Stimulated activated naive B cell treated with anti-CD40 and anti-IgM and Interleukin-4, amounts not matched to agents 10 μg/mL and 1 μg/mL and 100 μg/mL, for 72 hours (primary cell): Measurements from ENCODE around the gene CACNA1B.
"Not testable (repeated sequence)": the region's sequence is repeated elsewhere in the genome, so short reads cannot be mapped to it uniquely, and the experiment has no call there.

Source experiments
- ATAC-seq, 2 donors: fragments of 150-1000 bp; cut with Tn5 transposase; replicated peaks; 2 replicates each; pipeline ENCODE4 v1.10.0; 2021; ENCODE audit warnings: moderate library complexity in 1 of 2
- DNase-seq: peaks from one replicate; pipeline ENCODE4 v3.0.0; 2021
- H3K27ac Mint-ChIP-seq: one replicate; pipeline ENCODE4 v1.8.0; 2022; ENCODE audit warnings: mild to moderate bottlenecking, mixed read lengths
- H3K27me3 Mint-ChIP-seq, 2 donors: one replicate each; pipeline ENCODE4 v1.8.0; 2022; ENCODE audit warnings: mixed read lengths in 2 of 2
- H3K36me3 Mint-ChIP-seq, 2 donors: one replicate each; pipeline ENCODE4 v1.8.0; 2022; ENCODE audit warnings: mixed read lengths in 2 of 2, mild to moderate bottlenecking in 1 of 2
- H3K4me1 Mint-ChIP-seq, 2 donors: one replicate each; pipeline ENCODE4 v1.8.0; 2022; ENCODE audit warnings: mixed read lengths in 2 of 2, mild to moderate bottlenecking in 1 of 2
- H3K4me3 Mint-ChIP-seq, 2 donors: one replicate each; pipeline ENCODE4 v1.8.0; 2022; ENCODE audit warnings: mild to moderate bottlenecking in 2 of 2, mixed read lengths in 2 of 2, moderate library complexity in 1 of 2
- H3K9me3 Mint-ChIP-seq, 2 donors: one replicate each; pipeline ENCODE4 v1.8.0; 2022; ENCODE audit warnings: mixed read lengths in 2 of 2, mild to moderate bottlenecking in 1 of 2

CACNA1B gene

DNA sequence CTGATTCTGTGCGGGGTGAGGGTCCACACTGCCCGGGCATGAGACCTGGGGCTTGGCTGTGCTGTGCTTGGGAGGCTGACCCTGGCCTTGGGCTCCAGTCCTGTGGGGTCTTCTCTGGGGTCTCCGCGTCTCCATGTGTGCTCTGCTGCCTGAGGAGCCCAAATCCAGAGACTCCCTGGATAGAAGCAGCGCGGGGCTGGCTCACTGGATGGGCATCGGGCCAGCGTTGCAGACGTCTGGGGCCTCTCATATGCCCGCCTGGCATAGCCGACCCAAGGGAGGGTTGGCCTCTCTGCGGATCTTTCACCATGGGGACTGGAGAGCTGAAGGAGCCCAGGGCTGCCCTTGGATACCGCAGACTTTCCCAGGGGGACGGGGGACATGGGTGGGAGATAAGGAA is 12.4 kb downstream of the CACNA1B start:
- H3K9me3 Mint-ChIP-seq, H3K4me3 Mint-ChIP-seq, H3K27ac Mint-ChIP-seq, H3K36me3 Mint-ChIP-seq, H3K4me1 Mint-ChIP-seq, ATAC-seq, H3K27me3 Mint-ChIP-seq, DNase-seq: not testable (repeated sequence)

DNA sequence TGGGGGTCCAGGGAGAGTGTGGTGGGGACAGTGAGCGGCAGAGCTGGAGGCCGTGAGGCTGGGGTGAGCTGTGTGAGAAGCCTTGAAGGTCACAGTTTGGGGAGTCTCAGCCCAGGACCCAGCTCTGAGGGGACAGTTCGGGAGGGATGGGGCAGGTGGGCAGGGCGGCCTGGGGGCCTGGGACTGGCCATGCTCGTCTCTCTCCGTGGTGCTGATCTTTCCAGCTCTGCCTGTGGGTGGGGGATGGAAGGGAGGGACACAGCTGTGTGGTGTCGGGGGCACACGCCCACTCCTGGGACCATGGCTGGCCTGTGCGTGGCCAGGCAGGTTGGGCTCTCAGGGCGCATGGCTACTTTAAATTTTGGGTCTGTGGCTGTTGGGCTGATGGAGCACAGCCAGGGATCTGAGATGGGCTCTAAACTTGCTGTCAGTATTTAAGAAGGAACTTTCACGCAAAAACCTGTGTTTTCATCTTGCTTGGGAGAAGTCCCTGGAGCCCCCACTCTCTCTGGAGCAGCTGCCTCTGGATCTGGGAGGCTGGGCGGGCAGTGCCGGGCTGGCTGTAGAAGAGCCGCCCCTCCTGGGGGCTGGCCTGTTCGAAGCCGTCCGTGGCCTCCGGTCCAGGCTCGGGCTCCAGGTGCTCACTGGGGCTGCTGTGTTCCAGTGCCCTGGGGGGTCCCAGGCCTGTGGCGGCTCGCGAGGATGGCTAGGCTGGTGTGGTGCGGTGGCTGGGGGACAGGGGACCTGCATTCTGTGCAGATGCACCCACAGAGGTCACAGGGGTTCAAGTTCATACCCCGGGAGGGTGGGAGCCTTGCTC is 13.4 kb downstream of the CACNA1B start:
- not testable (repeated sequence) for H3K9me3 Mint-ChIP-seq, H3K4me1 Mint-ChIP-seq, H3K27me3 Mint-ChIP-seq, DNase-seq, H3K4me3 Mint-ChIP-seq, ATAC-seq, H3K27ac Mint-ChIP-seq, H3K36me3 Mint-ChIP-seq

- Mint-ChIP-seq H3K27ac (no peak overlapping the region), H3K9me3 (no peaks in the 10 kb centered on the region), H3K4me1 (no peaks in the 10 kb centered on the region), H3K36me3 (no peaks in the 10 kb centered on the region), H3K4me3 (no peak overlapping the region), H3K27me3 (peaks cover under 1 to 3% of the 10 kb centered on the region in 2 donors)
- ATAC-seq (peak in 1 of 2 donors; percentile 7), DNase-seq (no peak)
Measured at GRCh38 chr9:137891588-137892423, 14.2 kb downstream of the CACNA1B start.

DNA sequence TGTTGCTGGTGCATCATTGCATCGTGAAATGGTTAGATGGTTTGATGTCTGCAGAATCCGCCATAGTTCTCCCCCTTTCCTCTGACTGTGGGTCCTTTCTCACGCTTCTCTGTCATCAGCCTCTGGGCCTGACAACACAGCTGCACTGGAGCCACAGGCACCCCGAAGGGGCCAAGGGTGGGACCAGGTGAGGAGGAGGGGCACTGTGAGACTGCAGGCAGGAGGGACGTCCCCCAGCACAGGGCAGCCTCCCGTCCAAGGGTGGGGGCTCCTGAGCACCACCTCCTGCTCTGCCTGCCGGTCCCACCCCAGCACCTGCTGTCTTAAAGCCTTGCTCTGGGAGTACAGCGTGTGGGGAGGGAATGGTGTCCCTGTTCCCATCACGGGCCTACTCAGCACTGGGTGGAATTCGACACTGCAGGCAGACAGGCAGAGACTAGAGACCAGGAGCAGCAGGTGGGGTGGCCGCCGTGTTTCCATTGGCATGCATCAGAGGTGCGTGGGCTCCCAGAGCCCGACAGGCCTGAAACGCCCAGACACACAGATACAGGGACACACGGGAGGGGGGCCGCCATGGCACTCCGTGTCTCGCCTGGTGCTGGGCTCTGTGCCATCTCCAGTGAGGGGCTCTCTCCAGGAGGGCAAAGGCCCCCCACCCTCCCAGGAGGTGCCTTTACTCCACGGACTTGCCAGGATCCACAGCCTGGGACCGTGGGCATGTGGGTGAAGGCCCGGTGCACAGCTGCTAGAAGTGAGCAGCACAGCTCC is 15.0 kb downstream of the CACNA1B start:
- no peak for ATAC-seq
- no peak overlapping the region for H3K4me3 Mint-ChIP-seq
- DNase-seq = no peak
- no peaks in the 10 kb centered on the region for H3K4me1 Mint-ChIP-seq
- H3K36me3 Mint-ChIP-seq = no peaks in the 10 kb centered on the region
- no peaks in the 10 kb centered on the region for H3K9me3 Mint-ChIP-seq
- peaks cover 0 to 6% of the 10 kb centered on the region in 2 donors for H3K27me3 Mint-ChIP-seq
- H3K27ac Mint-ChIP-seq = no peak overlapping the region

GRCh38 chr9:137893670-137894069 is 16.1 kb downstream of the CACNA1B start:
- DNase-seq (no peak), ATAC-seq (no peak)
- Mint-ChIP-seq H3K36me3 (no peaks in the 10 kb centered on the region), H3K4me1 (no peaks in the 10 kb centered on the region), H3K9me3 (peaks cover 4 to 5% of the 10 kb centered on the region in 2 donors), H3K27me3 (peaks cover 0 to 6% of the 10 kb centered on the region in 2 donors), H3K27ac (no peak overlapping the region), H3K4me3 (no peak overlapping the region)

DNA sequence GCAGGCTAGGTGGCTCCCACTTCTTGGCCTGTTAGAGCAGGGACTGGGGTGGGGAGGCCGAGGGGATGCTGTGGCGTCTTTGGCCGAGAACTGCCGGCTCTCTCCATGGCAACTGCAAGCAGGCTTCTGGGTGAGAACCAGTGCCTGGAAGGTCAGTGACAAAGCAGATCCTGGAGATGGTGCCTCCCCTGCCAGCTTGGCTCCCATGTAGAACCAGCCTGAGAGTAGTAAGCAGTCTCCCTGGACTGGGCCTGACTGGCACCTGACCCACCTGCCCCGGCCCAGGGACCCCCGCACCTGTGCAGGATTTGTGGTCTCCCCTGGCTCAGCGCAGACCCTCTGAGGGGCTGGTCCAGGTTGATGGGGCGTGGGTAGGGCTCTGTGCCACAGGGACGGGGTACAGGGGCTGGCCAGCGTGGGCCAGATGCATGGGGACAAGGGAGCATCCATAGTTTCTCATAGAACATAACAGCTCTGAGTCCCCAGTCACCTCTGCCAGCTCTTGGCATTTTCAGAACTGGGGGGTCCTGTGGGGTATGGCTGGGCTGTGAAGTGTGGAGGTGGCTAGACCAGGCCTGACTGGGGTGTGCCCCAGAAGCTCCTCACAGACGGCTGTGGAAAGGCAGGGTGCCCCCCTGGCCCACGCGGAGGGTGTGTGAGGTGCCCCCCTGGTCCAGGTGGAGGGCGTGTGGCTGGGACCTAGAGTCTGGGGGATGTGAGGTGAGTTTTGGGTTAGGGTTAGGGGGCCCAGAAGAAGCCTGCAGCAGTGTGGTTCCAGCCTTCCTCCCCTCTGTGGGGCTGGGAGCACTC is 22.2 kb downstream of the CACNA1B start:
- ATAC-seq (no peak), DNase-seq (no peak)
- H3K27ac Mint-ChIP-seq = no peak overlapping the region
- peaks cover 0 to 1% of the 10 kb centered on the region in 2 donors for H3K36me3 Mint-ChIP-seq
- H3K9me3 Mint-ChIP-seq = peaks cover 4 to 6% of the 10 kb centered on the region in 2 donors
- H3K4me3 Mint-ChIP-seq = no peak overlapping the region
- no peaks in the 10 kb centered on the region for H3K4me1 Mint-ChIP-seq
- H3K27me3 Mint-ChIP-seq = peaks cover 11 to 16% of the 10 kb centered on the region in 2 donors

DNA sequence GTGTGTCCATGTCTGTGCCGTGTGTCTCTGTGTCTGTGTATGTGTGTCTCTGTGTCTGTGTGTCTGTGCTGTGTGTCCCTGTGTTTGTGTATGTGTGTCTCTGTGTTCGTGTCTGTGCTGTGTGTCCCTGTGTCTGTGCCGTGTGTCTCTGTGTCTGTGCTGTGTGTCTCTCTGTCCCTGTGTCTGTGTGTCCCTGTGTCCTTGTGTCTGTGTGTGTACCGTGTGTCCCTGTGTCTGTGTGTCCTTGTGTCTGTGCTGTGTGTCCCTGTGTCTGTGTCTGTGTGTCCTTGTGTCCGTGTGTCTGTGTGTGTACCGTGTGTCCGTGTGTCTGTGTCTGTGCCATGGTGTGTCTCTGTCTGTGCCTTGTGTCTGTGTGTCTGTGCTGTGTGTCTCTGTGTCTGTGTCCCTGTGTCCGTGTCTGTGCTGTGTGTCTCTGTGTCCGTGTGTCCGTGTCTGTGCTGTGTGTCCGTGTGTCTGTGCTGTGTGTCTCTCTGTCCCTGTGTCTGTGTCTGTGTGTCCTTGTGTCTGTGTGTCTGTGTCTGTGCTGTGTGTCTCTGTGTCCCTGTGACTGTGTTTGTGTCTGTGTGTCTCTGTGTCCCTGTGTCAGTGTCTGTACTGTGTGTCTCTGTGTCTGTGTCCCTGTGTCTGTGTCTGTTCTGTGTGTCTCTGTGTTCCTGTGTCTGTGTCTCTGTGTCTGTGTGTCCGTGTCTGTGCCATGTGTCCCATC is 23.2 kb downstream of the CACNA1B start:
- Mint-ChIP-seq H3K4me1 (no peaks in the 10 kb centered on the region), H3K36me3 (peaks cover 0 to 1% of the 10 kb centered on the region in 2 donors), H3K9me3 (peaks cover 4 to 6% of the 10 kb centered on the region in 2 donors), H3K27me3 (peaks cover 11 to 16% of the 10 kb centered on the region in 2 donors), H3K4me3 (no peak overlapping the region), H3K27ac (no peak overlapping the region)
- ATAC-seq (no peak), DNase-seq (no peak)

- no peaks in the 10 kb centered on the region for H3K4me1 Mint-ChIP-seq
- no peak overlapping the region for H3K27ac Mint-ChIP-seq
- peaks cover 10 to 19% of the 10 kb centered on the region in 2 donors for H3K27me3 Mint-ChIP-seq
- ATAC-seq = no peak
- H3K9me3 Mint-ChIP-seq = peaks cover 4 to 6% of the 10 kb centered on the region in 2 donors
- no peak overlapping the region for H3K4me3 Mint-ChIP-seq
- peaks cover 0 to 1% of the 10 kb centered on the region in 2 donors for H3K36me3 Mint-ChIP-seq
- DNase-seq = no peak
Measured at GRCh38 chr9:137902646-137903045, 25.1 kb downstream of the CACNA1B start.

DNA sequence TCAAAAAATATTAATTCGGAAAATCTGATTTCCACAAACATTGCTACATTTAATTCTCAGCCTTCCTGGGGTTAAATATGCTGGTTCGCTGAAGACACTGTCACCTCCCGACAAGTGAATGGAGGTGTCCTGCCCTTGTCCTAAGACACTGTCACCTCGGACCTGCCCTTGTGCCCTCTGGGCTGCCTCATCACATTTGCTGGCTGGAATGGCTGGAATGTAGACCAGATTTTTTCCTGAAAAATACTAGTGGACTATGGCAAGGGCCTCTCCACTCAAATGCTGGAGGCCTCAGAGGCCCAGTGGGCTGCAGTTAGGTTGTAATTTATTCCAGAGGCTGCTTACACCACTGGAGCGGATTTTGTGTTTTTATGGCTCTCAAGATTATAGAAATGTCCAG is 28.2 kb downstream of the CACNA1B start:
- no peak overlapping the region for H3K4me3 Mint-ChIP-seq
- H3K36me3 Mint-ChIP-seq = no peaks in the 10 kb centered on the region
- DNase-seq (no peak), ATAC-seq (no peak)
- peaks cover 15 to 24% of the 10 kb centered on the region in 2 donors for H3K27me3 Mint-ChIP-seq
- H3K9me3 Mint-ChIP-seq = peaks cover 0 to 1% of the 10 kb centered on the region in 2 donors
- H3K4me1 Mint-ChIP-seq = no peaks in the 10 kb centered on the region
- H3K27ac Mint-ChIP-seq = no peak overlapping the region

GRCh38 chr9:137907776-137908175 is 30.2 kb downstream of the CACNA1B start:
- peaks cover 29 to 31% of the 10 kb centered on the region in 2 donors for H3K27me3 Mint-ChIP-seq
- H3K4me3 Mint-ChIP-seq = no peak overlapping the region
- no peaks in the 10 kb centered on the region for H3K4me1 Mint-ChIP-seq
- no peak overlapping the region for H3K27ac Mint-ChIP-seq
- ATAC-seq (no peak), DNase-seq (no peak)
- H3K9me3 Mint-ChIP-seq = no peaks in the 10 kb centered on the region
- H3K36me3 Mint-ChIP-seq = no peaks in the 10 kb centered on the region

GRCh38 chr9:137912671-137913070 is 35.1 kb downstream of the CACNA1B start:
- ATAC-seq (no peak), DNase-seq (no peak)
- peaks cover 31 to 39% of the 10 kb centered on the region in 2 donors for H3K27me3 Mint-ChIP-seq
- H3K4me3 Mint-ChIP-seq = no peak overlapping the region
- H3K4me1 Mint-ChIP-seq = no peaks in the 10 kb centered on the region
- no peaks in the 10 kb centered on the region for H3K36me3 Mint-ChIP-seq
- no peaks in the 10 kb centered on the region for H3K9me3 Mint-ChIP-seq
- H3K27ac Mint-ChIP-seq = no peak overlapping the region

- Mint-ChIP-seq H3K27ac (no peak overlapping the region), H3K27me3 (peaks cover 33 to 39% of the 10 kb centered on the region in 2 donors), H3K4me1 (no peaks in the 10 kb centered on the region), H3K9me3 (no peaks in the 10 kb centered on the region), H3K4me3 (no peak overlapping the region), H3K36me3 (no peaks in the 10 kb centered on the region)
- no peak for DNase-seq
- no peak for ATAC-seq
Measured at GRCh38 chr9:137913132-137913531, 35.5 kb downstream of the CACNA1B start.
